RKO (cell line): Measurements from ENCODE around the gene TCP10L.
"Not testable (repeated sequence)": the region's sequence is repeated elsewhere in the genome, so short reads cannot be mapped to it uniquely, and the experiment has no call there.

Experiments
- DNase-seq: peaks from one replicate; pipeline ENCODE4 v3.0.0-alpha.2; 2016; ENCODE audit warnings: low spot score

Gene TCP10L, protein sequence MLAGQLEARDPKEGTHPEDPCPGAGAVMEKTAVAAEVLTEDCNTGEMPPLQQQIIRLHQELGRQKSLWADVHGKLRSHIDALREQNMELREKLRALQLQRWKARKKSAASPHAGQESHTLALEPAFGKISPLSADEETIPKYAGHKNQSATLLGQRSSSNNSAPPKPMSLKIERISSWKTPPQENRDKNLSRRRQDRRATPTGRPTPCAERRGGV

DNA sequence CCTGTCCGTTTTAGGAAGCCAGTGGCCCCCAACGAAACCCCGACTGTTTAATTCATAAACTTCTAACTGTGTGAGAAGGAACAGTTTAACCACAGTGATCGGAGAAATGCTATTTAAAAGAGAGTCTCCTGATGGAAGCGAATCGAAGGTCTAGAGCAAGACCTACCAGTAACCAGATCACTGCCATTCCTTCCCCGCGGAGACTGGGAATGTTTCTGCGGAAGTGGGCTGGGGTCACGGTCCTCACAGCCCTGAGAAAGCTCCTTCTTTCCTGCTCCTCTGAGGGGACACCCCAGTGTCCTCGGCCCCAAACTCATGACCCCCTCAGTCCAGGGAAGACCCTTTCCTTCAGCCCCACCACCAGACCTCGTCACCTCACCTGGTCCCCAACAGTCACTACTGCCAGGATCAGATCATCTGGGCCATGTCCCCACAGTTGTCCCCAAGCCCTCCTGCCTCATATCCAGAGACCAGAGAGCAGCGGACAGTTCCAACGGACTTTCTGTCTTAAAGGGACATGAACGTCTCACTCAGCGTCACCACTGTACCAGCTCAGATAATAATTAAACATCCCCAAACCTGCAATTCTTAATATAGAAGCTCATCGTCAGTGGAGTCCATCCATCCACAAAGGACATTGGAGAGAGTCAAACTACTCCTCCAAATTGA, at the start of gene TCP10L:
Gene TCP10L (minus strand): TSS at position 482 of the 669 bp plus-strand sequence. CDS start 1,219 bp downstream, outside the sequence.
- no peak for DNase-seq

DNA sequence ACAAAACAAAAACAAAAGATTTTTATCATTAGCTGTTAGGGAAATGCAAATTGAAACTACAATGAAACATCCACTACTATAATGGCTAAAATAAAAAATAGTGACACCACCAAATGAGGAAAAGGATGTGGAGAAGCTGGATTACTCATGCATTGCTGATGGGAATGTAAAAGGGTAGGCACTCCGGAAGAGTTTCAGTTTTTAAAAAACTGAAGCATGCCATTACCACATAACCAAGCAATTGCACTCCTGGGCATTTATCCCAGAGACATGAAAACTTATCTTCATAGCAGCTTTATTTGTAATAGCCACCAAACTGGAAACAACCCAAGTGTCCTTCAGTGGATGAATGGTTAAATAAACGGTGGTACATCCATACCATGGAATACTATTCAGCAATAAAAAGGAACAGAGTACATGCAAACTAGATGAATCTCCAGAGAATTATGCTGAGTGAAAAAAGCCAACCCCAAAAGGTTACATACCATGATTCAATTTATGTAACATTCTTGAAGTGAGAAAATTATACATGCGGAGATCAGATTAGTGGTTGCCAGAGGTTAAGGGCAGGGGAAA, 41.4 kb upstream of the TCP10L start:
- no peak for DNase-seq

DNA sequence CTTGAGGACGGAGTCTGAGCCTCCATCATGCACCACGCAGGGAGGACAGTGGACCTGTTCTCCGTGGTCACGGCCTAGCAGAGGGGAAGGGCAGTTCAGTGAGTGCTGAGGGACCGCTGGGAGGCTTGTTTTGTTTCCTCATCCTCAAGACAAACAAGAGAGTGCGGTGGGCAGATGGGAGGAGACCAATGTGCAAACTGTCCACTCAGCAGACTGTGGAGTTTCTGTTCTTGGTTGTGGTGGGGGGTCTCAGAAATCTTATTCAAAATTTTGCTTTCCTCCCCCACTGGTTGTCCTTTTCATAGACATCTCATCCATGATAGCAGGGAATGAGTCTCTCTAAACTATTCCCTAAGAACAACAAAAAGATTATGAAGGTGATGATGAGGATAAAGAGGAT, 32.9 kb upstream of the TCP10L start:
- not testable (repeated sequence) for DNase-seq

DNA sequence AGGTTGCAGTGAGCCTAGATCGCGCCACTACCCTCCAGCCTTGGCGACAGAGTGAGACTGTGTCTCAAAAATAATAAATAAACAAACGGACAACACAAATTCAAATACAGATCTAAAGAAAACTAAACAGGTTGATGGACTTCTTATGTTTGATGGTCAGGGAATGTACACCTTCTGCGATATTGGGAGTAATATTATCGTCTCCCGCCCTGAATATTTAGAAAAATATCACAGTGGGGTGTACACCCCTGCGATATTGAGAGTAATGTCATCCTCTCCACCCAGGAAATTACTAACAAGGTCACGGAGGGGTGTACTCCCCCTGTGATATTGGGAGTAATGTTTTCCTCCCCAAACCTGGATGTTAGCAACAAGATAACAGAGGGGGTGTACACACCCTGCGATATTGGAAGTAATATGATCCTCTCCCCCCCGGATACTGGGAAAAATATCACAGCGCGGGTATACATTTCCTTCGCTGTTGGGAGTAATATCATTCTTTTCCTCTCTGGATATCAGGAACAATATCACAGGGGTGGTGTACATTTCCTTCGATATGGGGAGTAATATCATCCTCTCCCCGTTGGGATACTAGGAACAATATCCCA, 28.2 kb upstream of the TCP10L start:
- no peak for DNase-seq

DNA sequence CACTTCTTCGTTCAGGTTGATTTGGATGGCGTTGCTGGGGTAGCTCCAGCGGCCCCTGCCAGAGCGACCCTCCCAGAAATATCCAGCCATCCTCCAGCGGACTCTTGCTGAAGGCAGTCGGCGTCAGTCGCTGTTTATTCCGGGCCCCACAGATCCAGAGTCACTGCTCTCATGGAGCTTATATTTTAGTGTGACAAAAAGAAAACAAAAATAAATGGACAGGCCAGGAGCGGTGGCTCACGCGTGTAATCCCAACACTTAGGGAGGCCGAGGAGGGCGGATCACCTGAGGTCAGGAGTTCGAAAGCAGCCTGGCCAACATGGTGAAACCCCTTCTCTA, 27.6 kb upstream of the TCP10L start:
- DNase-seq = no peak

DNA sequence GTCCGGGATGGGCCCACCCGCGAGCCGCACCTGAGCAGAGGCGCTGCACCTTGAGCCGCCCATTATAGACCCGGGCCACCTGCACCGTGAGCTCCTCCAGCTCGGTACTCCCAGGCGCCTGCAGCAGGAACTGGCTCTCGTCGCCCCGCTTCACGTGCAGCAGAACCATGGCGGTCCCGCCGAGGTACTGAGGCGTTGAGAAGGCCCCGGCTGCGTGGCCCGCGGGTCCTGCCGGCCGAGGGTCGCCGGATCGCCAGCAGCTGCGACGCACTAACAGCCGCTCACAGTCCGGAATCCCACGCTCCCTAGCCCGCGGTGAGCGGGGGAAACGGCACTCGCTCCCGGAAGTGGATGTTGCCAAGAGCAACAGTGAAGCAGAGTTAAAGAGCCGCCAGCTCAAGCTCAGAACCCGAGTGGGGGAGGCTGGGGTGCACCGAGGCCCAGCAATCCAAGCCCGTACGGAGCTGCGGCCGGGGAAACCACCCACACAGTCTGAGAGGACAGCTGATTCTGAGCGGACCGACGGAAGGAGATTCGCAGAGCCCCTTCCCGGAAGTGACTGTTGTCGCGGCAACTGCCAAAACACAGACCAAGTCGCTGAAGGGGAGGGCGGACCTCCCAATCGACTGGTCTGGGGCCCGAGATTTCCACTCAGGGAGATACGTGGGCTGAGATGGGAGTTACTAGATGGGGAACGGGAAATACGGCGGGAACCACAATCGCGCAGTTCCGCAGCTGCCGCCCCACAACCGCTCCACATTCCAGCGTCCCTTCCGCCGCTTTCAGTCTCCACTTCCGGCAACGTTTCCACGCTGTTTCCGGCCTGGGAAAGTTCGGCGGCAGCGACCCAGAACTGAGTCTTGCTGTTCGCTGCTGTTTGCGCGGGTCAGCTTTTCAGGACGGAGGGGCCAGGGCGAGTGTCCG, 27.0 kb upstream of the TCP10L start, which contains the start of gene CFAP298:
Gene CFAP298 (minus strand): TSS at position 303 of the 924 bp plus-strand sequence. CDS start 134 bp downstream, at position 169.
- DNase-seq = peak; percentile 97

DNA sequence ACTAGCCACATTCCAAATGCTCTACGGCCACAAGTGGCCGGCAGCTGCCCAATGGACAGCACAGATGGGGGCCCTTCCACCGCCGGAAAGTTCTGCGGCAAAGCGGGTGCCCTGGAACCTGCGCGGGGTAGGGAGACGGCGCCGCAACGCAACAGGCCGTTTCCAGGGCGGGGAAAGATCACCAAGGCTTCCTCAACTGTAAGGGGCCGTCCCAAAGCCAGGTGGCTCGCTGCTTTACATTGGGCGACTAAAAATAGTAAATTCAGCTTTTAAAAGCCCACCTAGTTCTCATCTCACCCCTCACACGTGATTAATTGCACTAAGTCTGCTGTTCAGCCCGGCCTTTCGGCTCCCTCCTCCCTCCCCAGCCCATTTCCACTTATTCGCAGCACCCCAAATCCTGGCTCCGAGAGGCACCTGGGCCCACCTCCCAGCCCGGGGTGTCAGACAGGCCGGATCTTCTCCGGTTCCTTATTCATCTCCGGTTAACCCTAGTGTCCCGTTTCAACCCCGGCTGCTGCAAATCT, 26.2 kb upstream of the TCP10L start:
- peak; percentile 47 for DNase-seq

DNA sequence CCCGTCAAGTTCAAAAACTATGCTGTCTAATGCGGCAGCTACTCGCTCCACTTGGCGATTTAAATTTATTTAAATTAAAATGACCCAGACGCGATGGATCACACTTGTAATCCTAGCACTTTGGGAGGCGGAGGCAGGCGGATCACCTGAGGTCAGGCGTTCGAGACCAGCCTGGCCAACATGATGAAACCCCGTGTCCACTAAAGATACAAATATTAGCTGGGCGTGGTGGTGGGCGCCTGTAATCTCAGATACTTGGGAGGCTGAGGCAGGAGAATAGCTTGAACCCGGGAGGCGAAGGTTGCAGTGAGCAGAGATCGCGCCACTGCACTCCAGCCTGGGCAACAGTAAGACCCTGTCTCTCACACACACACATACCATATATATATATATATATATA, 25.6 kb upstream of the TCP10L start:
- DNase-seq = not testable (repeated sequence)

DNA sequence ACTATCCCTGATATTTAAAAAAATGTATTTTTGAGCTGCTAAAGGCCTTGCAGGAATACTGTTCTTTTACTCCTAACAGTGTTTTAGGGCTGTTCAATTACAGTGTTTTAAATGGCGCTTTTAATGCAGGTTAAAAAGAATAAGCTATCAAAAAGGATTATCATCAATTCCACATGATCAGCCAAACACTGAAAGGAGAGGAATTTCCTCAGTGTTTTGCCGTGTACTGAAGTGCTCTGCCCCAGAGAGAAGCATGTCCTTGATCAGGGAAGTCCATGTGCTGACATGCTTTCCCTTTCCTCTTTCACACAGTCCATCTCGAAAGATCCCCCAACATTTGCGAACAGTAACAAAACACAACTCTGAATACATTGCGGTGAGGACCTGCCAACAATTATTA, 23.5 kb upstream of the TCP10L start:
- DNase-seq = no peak

DNA sequence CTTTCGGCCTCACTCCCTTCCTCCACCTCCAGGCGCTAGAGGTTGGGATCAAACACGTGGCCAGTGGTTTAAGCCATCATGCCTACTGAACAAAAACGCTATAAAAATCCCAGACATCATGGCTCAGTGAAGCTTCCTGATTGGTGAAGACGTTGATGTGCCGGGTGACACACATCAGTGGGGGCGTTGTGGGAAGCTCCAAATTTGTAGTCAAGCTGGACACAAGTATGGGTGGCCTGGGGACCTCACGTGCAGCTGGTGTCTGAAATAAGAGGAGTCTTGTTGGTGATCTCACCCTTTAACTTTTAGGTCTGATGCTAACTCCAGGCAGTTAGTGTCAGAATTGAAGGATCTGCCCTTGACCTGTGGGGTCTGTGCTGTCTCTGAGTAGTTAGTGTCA, 20.1 kb upstream of the TCP10L start:
- no peak for DNase-seq

DNA sequence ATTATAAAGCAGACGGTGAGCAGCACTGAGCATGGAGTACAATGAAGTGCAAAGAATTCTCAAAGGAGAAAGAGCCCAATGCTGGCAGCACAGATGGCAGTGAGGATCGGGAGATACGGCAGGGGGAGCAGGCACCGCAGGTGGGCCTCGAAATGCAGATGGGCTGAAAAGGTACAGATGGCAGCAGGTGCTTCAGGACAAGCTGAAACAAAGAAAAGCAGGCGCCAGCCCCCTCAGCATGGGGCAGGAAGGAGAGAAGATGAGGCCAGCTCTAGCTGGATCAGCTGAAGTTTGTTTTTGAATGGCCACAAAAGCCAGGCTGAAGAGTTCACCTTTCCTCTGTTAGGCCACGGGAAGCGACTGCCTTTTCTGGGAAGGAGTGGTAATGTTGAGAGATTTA, 19.1 kb upstream of the TCP10L start:
- no peak for DNase-seq

DNA sequence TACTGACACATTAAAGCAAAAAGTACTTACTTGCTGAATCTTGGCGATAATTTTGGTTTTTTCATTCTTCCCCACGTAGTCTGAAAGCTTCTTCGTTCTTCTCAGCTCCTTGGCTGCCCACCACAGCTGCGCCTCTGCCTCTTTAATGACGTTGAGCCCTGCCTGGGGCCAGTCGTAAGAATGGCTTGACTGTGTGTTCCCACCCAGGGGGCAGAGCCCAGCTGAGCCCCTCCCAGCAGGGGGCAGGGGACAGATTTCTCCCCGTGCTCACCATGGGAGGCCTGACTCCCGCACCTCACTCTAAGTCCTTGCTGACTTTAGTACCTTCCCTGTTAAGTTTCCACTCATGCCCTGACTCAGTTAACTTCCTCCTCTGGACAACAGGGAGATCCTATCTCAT, 17.8 kb upstream of the TCP10L start:
- no peak for DNase-seq

DNA sequence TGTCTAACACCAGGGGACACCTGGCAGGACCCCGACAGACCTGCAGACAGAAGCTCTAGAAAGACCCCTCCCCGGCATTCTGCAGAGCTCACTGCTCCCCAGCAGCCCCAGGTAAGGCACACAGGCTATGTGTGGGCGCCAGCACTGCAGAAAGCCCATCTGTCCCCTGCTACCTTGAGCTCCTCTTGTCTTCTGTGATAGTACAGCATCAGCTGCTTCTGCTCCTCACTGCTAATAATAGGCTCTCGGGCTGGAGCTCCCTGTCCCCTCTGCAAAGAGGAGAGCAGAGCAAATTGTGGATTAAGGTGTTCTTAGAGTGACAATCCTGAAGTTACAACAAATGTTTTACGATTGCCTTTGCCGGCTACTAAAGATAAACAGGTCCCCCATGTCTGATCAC, 16.8 kb upstream of the TCP10L start:
- DNase-seq = no peak

DNA sequence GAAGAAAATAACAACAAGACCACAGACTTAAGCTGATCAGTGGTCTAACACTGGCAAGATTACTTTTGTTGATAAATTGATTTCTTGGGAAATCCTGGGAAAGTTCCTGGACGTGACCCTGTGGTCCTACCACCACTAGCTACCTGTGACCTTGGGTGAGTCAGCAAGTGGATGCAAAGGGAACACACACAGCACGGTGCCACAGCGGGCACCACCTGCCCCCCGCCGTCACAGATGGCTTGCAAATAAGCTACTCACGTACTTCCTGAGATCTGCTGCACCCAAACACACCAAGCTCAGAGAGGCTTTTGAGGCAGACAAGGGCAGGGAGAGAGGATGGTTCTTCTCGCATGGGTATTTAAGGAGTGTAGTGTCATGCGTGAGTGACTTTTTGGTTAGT, 14.2 kb upstream of the TCP10L start:
- no peak for DNase-seq

DNA sequence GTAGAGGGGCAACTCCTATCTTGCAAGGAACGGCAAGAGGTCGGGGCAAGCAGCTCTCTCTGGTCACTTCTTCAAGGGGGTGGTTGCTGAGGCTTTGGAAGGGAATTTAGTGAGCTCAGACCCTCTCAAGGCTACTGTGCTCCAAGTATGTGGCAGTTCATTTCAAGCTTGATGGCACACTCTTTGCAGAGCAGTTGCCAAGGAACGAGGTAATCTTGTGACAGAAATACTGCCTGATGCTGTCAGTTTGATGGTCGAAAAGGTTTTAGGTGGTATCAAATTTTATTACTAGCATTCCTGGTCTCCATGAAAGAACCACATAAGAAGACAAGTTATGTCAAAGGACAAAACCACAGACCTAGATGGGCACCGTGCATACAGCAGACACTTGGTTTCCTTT, 13.8 kb upstream of the TCP10L start:
- DNase-seq = no peak

DNA sequence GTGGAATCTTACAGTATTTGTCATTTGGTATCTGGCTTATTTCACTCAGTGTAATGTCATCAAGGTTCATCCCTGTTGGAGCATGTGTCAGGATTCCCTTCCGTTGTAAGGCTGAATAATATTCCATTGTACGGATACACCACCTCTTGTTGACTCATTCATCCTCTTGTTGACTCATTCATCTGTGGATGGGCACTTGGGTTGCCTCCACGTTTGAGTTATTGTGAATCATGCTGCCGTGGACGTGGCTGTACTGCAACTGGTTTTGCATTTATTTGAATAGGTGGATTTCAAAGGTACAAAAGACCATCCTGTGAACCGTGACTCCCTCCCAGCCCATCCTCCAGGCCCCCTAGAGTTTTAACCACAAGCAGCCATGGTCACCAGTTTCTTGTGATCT, 11.9 kb upstream of the TCP10L start:
- DNase-seq = peak; percentile 99

DNA sequence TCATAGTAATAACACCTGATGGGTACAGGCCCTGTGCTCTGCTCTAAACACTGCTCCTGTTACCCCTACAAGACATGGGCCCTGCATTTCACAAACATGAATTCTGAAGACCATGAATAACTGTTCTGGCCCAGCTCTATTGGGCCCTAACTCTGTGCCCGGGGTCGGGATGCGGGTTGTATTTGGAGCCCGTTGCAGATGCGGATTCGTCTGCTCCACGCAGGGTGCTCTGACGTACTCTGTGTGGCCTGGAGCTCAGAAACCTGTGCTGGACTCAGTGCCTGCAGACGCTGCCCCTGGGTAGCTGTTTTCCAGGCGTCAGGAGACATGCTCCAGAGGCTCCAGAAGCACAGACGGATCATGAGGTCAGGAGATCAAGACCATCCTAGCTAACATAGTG, 10.1 kb upstream of the TCP10L start:
- no peak for DNase-seq

DNA sequence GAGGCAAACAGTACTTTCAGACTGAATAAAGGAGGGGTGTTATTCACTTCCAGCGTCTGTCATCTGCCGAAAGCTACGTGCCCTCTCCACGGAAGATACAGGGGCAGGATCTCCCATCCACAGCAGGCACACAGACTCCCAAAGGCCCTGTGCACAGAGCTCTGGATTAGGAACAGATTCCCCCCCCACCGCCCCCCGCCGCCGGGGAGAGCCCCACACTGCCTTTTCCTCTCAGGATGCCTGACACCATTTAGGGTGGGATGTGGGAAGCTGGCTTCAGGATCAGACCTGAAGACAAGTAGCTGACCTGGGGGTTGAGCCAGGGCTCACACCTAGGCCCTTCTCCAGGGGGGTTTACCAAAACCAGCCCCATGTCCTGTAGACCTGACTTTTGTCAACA, 8.4 kb upstream of the TCP10L start:
- DNase-seq = no peak

DNA sequence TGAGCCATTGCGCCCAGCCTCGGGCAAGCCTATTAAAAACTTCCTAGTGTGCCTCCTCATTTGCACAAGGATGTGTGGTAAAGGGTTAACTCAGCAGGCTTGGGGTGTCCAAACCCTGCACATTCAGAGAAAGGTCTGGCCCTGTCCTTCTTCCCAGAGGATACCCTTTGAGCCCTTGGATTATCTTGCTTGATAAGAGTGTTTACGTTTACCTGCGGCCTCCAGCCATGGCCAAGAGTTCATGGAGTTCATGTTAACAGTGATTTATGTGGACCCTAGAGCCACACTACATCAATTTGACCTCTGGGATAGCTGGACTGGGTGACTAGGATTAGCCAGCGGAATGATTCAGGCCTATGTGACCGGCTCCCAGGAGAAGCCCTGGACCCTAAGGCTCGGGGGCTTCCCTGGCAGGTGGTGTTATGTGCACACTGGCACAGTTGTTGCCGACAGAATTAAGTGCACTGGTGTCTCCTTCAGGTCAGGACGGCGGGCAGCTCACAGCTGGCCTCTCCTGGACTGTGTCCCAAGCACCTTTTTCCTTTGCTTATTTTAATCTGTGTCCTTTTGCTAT, 7.7 kb upstream of the TCP10L start:
- DNase-seq = no peak

DNA sequence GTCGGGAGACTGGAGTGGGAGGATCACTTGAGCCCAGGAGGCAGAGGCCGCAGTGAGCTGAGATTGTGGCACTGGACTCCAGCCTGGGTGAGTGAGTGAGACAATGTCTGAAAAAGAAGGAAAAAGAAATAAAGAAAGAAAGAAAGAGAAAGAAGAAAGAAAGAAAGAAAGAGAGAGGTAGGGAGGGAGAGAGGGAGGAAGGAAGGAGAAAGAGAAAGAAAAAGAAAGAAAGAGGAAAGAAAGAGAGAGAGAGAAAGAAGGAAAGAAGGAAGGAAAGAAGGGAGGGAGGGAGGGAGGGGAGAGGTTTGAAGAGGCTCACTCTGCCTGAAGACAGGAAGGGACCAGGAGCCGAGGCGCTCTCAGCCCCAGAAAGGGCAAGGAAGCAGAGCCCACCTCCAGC, 4.8 kb upstream of the TCP10L start:
- no peak for DNase-seq

DNA sequence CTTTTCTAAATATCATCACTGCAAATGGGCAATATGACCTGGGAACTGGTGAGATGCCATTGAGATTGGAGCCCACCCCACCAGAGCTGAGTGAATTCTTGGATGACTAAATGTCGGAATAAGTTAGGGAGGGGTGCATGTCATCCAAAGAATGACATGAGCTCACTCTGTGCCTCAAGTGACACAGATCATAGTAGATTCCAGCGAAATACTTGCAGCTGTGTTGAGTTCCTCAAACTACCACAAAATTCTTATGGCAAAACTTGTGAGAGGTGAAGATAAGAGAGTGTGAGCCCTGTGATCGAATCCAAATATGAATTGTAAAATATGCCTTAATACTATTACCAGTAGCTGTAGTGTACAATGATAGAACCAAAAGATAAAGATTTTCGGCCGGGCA, 2.3 kb upstream of the TCP10L start:
- DNase-seq = no peak

DNA sequence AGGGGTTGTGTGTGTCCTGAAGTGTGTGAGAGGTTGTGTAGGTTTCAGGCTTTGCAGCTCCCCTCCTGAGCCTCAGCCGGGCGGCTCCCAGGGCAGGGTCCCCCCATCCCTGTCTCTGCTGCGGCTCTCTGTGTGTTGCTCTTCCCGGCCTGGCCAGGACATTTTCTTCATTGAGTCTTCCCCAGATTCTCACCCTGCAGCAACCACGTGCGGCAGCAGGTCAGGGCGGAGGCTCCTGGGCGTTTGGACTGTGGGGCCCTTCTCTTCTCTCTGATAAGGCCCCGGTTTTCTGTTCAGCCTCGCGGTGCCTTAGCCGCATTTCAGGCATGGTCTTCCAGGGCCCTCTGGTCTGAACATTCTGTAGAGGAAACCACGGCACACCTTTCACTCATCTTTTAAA, 1.8 kb upstream of the TCP10L start:
- DNase-seq = no peak
